ENCODE results near the gene PRDM1.

DNA sequence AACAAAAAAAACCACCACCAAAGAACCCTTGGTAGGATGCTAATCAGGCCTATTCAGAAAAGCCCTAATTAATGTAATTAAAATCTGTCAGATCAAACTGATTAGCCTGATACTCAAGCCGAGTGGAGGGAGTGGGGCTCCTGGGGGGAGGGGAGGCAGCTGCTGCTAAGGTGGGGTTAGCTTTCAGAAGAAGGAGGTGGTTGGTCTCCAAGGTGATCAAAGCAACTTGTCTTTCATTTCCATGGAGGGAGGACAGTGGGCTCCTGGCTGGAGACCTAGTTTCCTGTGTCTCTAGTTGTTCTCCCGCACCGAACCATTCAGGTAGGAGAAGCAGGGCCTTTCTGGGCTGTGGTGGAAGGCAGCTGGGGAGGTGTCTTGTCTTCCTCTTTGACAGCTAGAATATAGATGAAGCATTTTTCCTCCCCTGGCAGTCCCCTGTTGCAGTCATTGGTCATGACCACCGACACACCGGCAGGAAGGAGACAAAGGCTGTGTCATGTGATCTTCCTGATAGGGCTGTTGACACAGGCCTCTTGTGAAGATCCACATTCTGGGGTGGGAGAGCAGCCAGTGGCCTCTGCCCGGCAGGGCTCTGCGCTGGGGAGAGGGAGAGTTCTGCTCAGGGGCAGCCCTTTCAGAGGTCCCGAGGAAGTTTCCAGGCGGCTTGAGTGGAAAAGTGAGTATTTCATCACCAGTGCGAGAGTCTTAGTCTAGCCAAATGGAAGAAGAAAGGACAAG lies 39.9 kb upstream of the PRDM1 start:
- TF ChIP-seq, protein P1, sequence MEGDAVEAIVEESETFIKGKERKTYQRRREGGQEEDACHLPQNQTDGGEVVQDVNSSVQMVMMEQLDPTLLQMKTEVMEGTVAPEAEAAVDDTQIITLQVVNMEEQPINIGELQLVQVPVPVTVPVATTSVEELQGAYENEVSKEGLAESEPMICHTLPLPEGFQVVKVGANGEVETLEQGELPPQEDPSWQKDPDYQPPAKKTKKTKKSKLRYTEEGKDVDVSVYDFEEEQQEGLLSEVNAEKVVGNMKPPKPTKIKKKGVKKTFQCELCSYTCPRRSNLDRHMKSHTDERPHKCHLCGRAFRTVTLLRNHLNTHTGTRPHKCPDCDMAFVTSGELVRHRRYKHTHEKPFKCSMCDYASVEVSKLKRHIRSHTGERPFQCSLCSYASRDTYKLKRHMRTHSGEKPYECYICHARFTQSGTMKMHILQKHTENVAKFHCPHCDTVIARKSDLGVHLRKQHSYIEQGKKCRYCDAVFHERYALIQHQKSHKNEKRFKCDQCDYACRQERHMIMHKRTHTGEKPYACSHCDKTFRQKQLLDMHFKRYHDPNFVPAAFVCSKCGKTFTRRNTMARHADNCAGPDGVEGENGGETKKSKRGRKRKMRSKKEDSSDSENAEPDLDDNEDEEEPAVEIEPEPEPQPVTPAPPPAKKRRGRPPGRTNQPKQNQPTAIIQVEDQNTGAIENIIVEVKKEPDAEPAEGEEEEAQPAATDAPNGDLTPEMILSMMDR (conservative IDR thresholded peaks at IDR 0.05; ENCODE audit: low read length), result no peak
- TF ChIP-seq EZH2phosphoT487 (IDR thresholded peaks at IDR 0.05; ENCODE audit: borderline replicate concordance), result no peak

All from Loucy (cell line).